Tibial artery (tissue), 4 donors: Measurements from ENCODE around the gene RASL12.
"Not testable (repeated sequence)": the region's sequence is repeated elsewhere in the genome, so short reads cannot be mapped to it uniquely, and the experiment has no call there.

Experiments
- DNase-seq, 2 donors: peaks; one replicate each; pipeline ENCODE4 v3.0.0-alpha.2; 2019
- H3K27ac ChIP-seq, 2 donors: fragments of 200-600 bp; sonication (generic) in 1 of 2; 1 replicate in 1 of 2; 2 replicates in 1 of 2; pipeline ENCODE4 v1.5.1; 2018 to 2019; ENCODE audit warnings: mild to moderate bottlenecking in 1 of 2
- H3K27me3 ChIP-seq, 2 donors: fragments of 200-600 bp; sonication (generic) in 1 of 2; one replicate each; pipeline versions ENCODE4 v1.5.1 to v1.6.0; 2016 to 2019
- H3K36me3 ChIP-seq, 3 donors: fragments of 200-600 bp; sonication (generic) in 2 of 3; one replicate each; pipeline ENCODE4 v1.5.1; 2016 to 2019; ENCODE audit warnings: mild to moderate bottlenecking in 2 of 3
- H3K4me1 ChIP-seq, 4 donors: fragments of 200-600 bp; sonication (generic) in 2 of 4; 1 replicate in 3 of 4; 2 replicates in 1 of 4; pipeline ENCODE4 v1.5.1; 2016 to 2019
- H3K4me3 ChIP-seq, 2 donors: fragments of 200-600 bp; sonication (generic) in 1 of 2; 1 replicate in 1 of 2; 2 replicates in 1 of 2; pipeline ENCODE4 v1.5.1; 2018 to 2019; ENCODE audit warnings: mild to moderate bottlenecking in 2 of 2
- H3K9me3 ChIP-seq, 3 donors: fragments of 200-600 bp; sonication (generic) in 1 of 3; one replicate each; pipeline ENCODE4 v1.5.1; 2016 to 2019
- CTCF ChIP-seq, 2 experiments: fragments of 200-600 bp in 1 of 2; fragments of 450-650 bp in 1 of 2; IDR thresholded peaks; one replicate each; pipeline ENCODE4 v1.5.1; 2017 to 2019; ENCODE audit warnings: antibody characterized with exemption in 2 of 2, mild to moderate bottlenecking in 1 of 2, moderate library complexity in 1 of 2
- intact Hi-C: fragments of 100-400 bp; cut with DNase I; formaldehyde crosslinking; loops from one replicate; pipeline ENCODE4 v1.15.0; 2023; ENCODE audit warnings: low total_unique reads

Gene RASL12

GRCh38 chr15:65021488-65021887, 46.3 kb downstream of the RASL12 start:
- no peak for TF ChIP-seq CTCF (IDR thresholded peaks at IDR 0.05)

GRCh38 chr15:65020419-65020818, 47.4 kb downstream of the RASL12 start:
- intact Hi-C loops: loop anchor here (10.0 kb wide), 1 partner anchor 254 kb away; no protein-coding TSS in a partner anchor
- Histone ChIP-seq H3K27ac (no peak overlapping the region), H3K36me3 (peaks cover 50 to 83% (median 68%) of the 10 kb centered on the region in 3 donors)

More at GRCh38 chr15:65021488-65021887, 46.3 kb downstream of the RASL12 start:
- Histone ChIP-seq H3K4me3 (no peak overlapping the region), H3K9me3 (no peaks in the 10 kb centered on the region), H3K27ac (no peak overlapping the region), H3K4me1 (peaks cover 0 to 12% (median 0%) of the 10 kb centered on the region in 4 donors), H3K27me3 (no peaks in the 10 kb centered on the region), H3K36me3 (peaks cover 40 to 83% (median 64%) of the 10 kb centered on the region in 3 donors)
- no peak for DNase-seq
- intact Hi-C loops: loop anchor here (10.0 kb wide), 1 partner anchor 253 kb away; no protein-coding TSS in a partner anchor

GRCh38 chr15:65011198-65011597, 56.6 kb downstream of the RASL12 start:
- DNase-seq, H3K27ac ChIP-seq, H3K9me3 ChIP-seq, H3K27me3 ChIP-seq, H3K4me1 ChIP-seq, H3K4me3 ChIP-seq, intact Hi-C loops: not testable (repeated sequence)
- H3K36me3 ChIP-seq: peaks cover 41 to 69% (median 50%) of the 10 kb centered on the region in 3 donors

More at GRCh38 chr15:65020419-65020818, 47.4 kb downstream of the RASL12 start:
- no peak overlapping the region for H3K4me3 ChIP-seq
- no peaks in the 10 kb centered on the region for H3K9me3 ChIP-seq
- peaks cover 0 to 2% (median 0%) of the 10 kb centered on the region in 4 donors for H3K4me1 ChIP-seq
- TF ChIP-seq CTCF (IDR thresholded peaks at IDR 0.05): no peak
- DNase-seq: no peak
- H3K27me3 ChIP-seq: no peaks in the 10 kb centered on the region

GRCh38 chr15:65008983-65009382, 58.8 kb downstream of the RASL12 start:
- Histone ChIP-seq H3K4me3 (no peak overlapping the region), H3K36me3 (peaks cover 24 to 67% (median 33%) of the 10 kb centered on the region in 3 donors), H3K4me1 (no peaks in the 10 kb centered on the region), H3K9me3 (peaks cover 0 to 6% (median 0%) of the 10 kb centered on the region in 3 donors), H3K27me3 (no peaks in the 10 kb centered on the region), H3K27ac (no peak overlapping the region)
- intact Hi-C loops: no loop called here
- TF ChIP-seq CTCF (IDR thresholded peaks at IDR 0.05): no peak
- no peak for DNase-seq

- H3K36me3 ChIP-seq: peaks cover 16 to 68% (median 29%) of the 10 kb centered on the region in 3 donors
- no peaks in the 10 kb centered on the region for H3K4me1 ChIP-seq
- H3K4me3 ChIP-seq: no peak overlapping the region
Measured at GRCh38 chr15:65006876-65007275, 60.9 kb downstream of the RASL12 start.

GRCh38 chr15:65004993-65005392, 62.8 kb downstream of the RASL12 start:
- Histone ChIP-seq H3K27me3 (no peaks in the 10 kb centered on the region), H3K9me3 (no peaks in the 10 kb centered on the region), H3K4me3 (no peak overlapping the region), H3K27ac (no peak overlapping the region), H3K36me3 (peaks cover 16 to 57% (median 22%) of the 10 kb centered on the region in 3 donors), H3K4me1 (no peaks in the 10 kb centered on the region)
- no peak for DNase-seq
- TF ChIP-seq CTCF (IDR thresholded peaks at IDR 0.05): no peak
- intact Hi-C loops: no loop called here

More at GRCh38 chr15:65006876-65007275, 60.9 kb downstream of the RASL12 start:
- no peak for TF ChIP-seq CTCF (IDR thresholded peaks at IDR 0.05)
- Histone ChIP-seq H3K27me3 (no peaks in the 10 kb centered on the region), H3K9me3 (no peaks in the 10 kb centered on the region), H3K27ac (no peak overlapping the region)
- DNase-seq: no peak
- intact Hi-C loops: no loop called here
